ENCODE data around the gene RDM1.

DNA sequence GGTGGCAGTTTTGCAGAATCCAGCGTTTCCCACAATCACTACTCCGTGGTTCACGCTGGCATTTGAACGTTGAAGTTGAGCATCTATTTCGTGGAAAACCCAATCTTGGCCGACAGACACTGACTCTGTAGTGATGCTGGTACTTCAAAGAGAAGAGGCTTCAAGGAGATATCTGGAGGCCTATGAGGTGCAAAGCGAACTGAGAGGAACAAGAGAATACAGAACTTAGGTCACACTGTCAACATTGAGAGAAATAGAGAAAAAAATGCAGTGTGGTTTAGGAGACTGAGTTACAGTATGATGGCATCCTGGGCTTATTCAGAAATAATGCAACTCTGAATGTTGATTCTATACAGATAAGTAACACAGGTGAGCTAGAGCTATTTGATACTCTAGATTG lies 34.7 kb upstream of the RDM1 start:
- TF ChIP-seq POLR2A (IDR thresholded peaks at IDR 0.05), result no peak
- TF ChIP-seq, protein P1, sequence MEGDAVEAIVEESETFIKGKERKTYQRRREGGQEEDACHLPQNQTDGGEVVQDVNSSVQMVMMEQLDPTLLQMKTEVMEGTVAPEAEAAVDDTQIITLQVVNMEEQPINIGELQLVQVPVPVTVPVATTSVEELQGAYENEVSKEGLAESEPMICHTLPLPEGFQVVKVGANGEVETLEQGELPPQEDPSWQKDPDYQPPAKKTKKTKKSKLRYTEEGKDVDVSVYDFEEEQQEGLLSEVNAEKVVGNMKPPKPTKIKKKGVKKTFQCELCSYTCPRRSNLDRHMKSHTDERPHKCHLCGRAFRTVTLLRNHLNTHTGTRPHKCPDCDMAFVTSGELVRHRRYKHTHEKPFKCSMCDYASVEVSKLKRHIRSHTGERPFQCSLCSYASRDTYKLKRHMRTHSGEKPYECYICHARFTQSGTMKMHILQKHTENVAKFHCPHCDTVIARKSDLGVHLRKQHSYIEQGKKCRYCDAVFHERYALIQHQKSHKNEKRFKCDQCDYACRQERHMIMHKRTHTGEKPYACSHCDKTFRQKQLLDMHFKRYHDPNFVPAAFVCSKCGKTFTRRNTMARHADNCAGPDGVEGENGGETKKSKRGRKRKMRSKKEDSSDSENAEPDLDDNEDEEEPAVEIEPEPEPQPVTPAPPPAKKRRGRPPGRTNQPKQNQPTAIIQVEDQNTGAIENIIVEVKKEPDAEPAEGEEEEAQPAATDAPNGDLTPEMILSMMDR (IDR thresholded peaks at IDR 0.05), result no peak
